Measurements from ENCODE around the gene TTLL7. TPM values are rescaled to one million over a fixed set of nuclear protein-coding genes. Genes with fewer than 3 reads are reported as not detected.

The TTLL7 gene
- total and polyA plus RNA-seq, 2 donors (not counting 1 experiment from before 2014, with no cell fraction given): 0.01 TPM; not detected in 1

GRCh38 chr1:84025966-84026365 is 27.0 kb upstream of the TTLL7 start:
- Histone ChIP-seq H3K9me3 (ENCODE audit: control extremely low read depth in 1 of 3, control insufficient read depth in 2 of 3, insufficient read depth in 1 of 3, low read length in 2 of 3) (no peaks in the 10 kb centered on the region), H3K9ac (ENCODE audit: low read length) (no peak overlapping the region), H3K4me1 (ENCODE audit: control insufficient read depth in 2 of 2, insufficient read depth in 2 of 2, low read length in 2 of 2) (no peaks in the 10 kb centered on the region), H3K27me3 (replicated peaks in 1 of 4; ENCODE audit: control extremely low read depth in 1 of 4, control insufficient read depth in 3 of 4, insufficient read depth in 4 of 4, low read length in 3 of 4) (no peaks in the 10 kb centered on the region), H3K36me3 (replicated peaks in 1 of 2; ENCODE audit: control extremely low read depth in 1 of 2, control insufficient read depth in 1 of 2, extremely low read depth in 1 of 2, insufficient read depth in 2 of 2, low read length in 1 of 2) (no peaks in the 10 kb centered on the region), H3K27ac (ENCODE audit: low read length in 2 of 2) (no peak overlapping the region), H3K4me3 (ENCODE audit: control extremely low read depth in 1 of 5, extremely low read depth in 1 of 5, insufficient read depth in 1 of 5, low read depth in 2 of 5, low read length in 4 of 5) (no peak overlapping the region), H3K4me2 (replicated peaks; ENCODE audit: low read depth, low read length, poor library complexity, severe bottlenecking) (no peak overlapping the region), H3K79me2 (ENCODE audit: control insufficient read depth, insufficient read depth, low read length) (no peaks in the 10 kb centered on the region), H4K20me1 (ENCODE audit: control insufficient read depth, insufficient read depth, low read length, poor library complexity, severe bottlenecking) (no peaks in the 10 kb centered on the region), H2AFZ (ENCODE audit: insufficient read depth, low read depth, low read length, poor library complexity, severe bottlenecking) (no peak overlapping the region)
- H3K4me3 Mint-ChIP-seq: no peak overlapping the region
- no CpG with 5 or more reads among the region's 3 CpGs for whole genome bisulfite sequencing (ENCODE audit: insufficient coverage)
- H3K4me1 Mint-ChIP-seq: no peaks in the 10 kb centered on the region
- ATAC-seq (ENCODE audit: low read depth): no peak
- POLR2A ChIA-PET: no interaction called here
- H3K27me3 Mint-ChIP-seq: peaks cover 12% of the 10 kb centered on the region
- H3K27ac Mint-ChIP-seq: no peak overlapping the region
- intact Hi-C loops (cut with micrococcal nuclease): no loop called here
- CTCF ChIA-PET: no interaction called here
- DNase-seq: no peak
- peaks cover 5% of the 10 kb centered on the region for H3K9me3 Mint-ChIP-seq (ENCODE audit: insufficient read depth)
- TF ChIP-seq CTCF (IDR thresholded peaks at IDR 0.05) (no peak), EZH2 (IDR thresholded peaks at IDR 0.05; ENCODE audit: borderline replicate concordance, insufficient read depth, low read depth, low read length, poor library complexity, severe bottlenecking) (no peak)

- TF ChIP-seq CTCF (IDR thresholded peaks at IDR 0.05) (no peak), EZH2 (IDR thresholded peaks at IDR 0.05; ENCODE audit: borderline replicate concordance, insufficient read depth, low read depth, low read length, poor library complexity, severe bottlenecking) (no peak)
- CTCF ChIA-PET: no interaction called here
- 94% methylated on average over 3 of the region's 6 CpGs for WGBS (ENCODE audit: insufficient coverage)
- Histone ChIP-seq H3K4me3 (ENCODE audit: control extremely low read depth in 1 of 5, extremely low read depth in 1 of 5, insufficient read depth in 1 of 5, low read depth in 2 of 5, low read length in 4 of 5) (no peak overlapping the region), H3K9me3 (ENCODE audit: control extremely low read depth in 1 of 3, control insufficient read depth in 2 of 3, insufficient read depth in 1 of 3, low read length in 2 of 3) (peaks cover 0 to 1% (median 0%) of the 10 kb centered on the region in 3 donors), H3K4me1 (ENCODE audit: control insufficient read depth in 2 of 2, insufficient read depth in 2 of 2, low read length in 2 of 2) (no peaks in the 10 kb centered on the region), H4K20me1 (ENCODE audit: control insufficient read depth, insufficient read depth, low read length, poor library complexity, severe bottlenecking) (no peaks in the 10 kb centered on the region), H3K27ac (ENCODE audit: low read length in 2 of 2) (no peak overlapping the region), H3K27me3 (replicated peaks in 1 of 4; ENCODE audit: control extremely low read depth in 1 of 4, control insufficient read depth in 3 of 4, insufficient read depth in 4 of 4, low read length in 3 of 4) (no peaks in the 10 kb centered on the region), H3K79me2 (ENCODE audit: control insufficient read depth, insufficient read depth, low read length) (no peaks in the 10 kb centered on the region), H3K4me2 (replicated peaks; ENCODE audit: low read depth, low read length, poor library complexity, severe bottlenecking) (no peak overlapping the region), H3K9ac (ENCODE audit: low read length) (no peak overlapping the region), H3K36me3 (replicated peaks in 1 of 2; ENCODE audit: control extremely low read depth in 1 of 2, control insufficient read depth in 1 of 2, extremely low read depth in 1 of 2, insufficient read depth in 2 of 2, low read length in 1 of 2) (no peaks in the 10 kb centered on the region), H2AFZ (ENCODE audit: insufficient read depth, low read depth, low read length, poor library complexity, severe bottlenecking) (no peak overlapping the region)
- Mint-ChIP-seq H3K4me3 (no peak overlapping the region), H3K9me3 (ENCODE audit: insufficient read depth) (peaks cover 5% of the 10 kb centered on the region), H3K27me3 (peaks cover 25% of the 10 kb centered on the region), H3K4me1 (no peaks in the 10 kb centered on the region), H3K27ac (no peak overlapping the region)
- intact Hi-C loops (cut with micrococcal nuclease): no loop called here
- POLR2A ChIA-PET: no interaction called here
- no peak for DNase-seq
- ATAC-seq (ENCODE audit: low read depth): no peak
Measured at GRCh38 chr1:84021822-84022221, 22.9 kb upstream of the TTLL7 start.

Data from B cell (primary cell).